Right lung (tissue), 5 donors: ENCODE measurements around the gene NUDCD3. TPM values are rescaled to one million over a fixed set of nuclear protein-coding genes. Genes with fewer than 3 reads are reported as not detected.

Source experiments
- DNase-seq, 2 donors: peaks; one replicate each; pipeline ENCODE4 v3.0.0-alpha.2; 2013
- polyA plus RNA-seq, 5 donors: library from polyadenylated mRNA; unstranded; fragments of 120-200 nt; gene quantifications; one replicate each; pipeline versions ENCODE4 v1.2.1 to v1.2.3, GENCODE V29; 2013; ENCODE audit warnings: inconsistent platforms in 1 of 5, low replicate concordance in 1 of 5; ENCODE audit not compliant: insufficient read length in 5 of 5, insufficient read depth in 1 of 5

NUDCD3 gene
- polyA plus RNA-seq, 5 donors, result 79.4 to 95.3 (median 83.8) TPM

DNA sequence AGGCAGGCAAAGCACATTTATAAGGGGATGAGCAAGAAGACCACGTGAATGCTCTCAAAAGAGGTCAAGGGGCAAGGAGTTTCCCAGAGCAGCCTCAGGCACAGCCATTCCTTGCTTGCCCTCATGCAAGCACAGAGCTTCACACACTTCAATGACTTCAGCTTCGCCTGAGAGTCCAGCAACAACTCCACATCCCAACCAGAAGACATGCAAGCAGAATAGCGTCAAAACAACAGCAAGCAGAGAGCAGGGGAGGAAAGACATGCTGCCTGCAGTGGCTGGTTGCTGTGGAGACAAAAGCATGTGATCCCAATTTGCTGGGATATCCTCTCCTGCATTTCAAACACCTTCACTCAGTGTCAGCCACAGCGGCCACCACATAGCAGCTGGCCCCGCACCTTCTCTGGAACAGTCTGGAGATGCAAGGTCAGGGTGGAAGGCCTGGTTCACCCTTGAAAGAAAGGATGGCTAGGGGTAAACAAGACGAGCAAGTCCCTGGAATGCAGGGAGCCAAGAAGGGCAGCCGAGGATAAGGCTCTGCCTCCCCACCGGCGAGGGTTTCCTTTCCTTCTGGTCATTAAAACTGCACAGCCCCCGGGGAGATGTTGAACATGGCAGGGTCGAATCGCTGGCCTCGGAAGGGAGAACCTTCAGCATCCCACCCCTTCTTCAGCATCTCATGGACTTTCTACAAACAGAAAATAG, 104.9 kb downstream of the NUDCD3 start:
- no peak for DNase-seq

DNA sequence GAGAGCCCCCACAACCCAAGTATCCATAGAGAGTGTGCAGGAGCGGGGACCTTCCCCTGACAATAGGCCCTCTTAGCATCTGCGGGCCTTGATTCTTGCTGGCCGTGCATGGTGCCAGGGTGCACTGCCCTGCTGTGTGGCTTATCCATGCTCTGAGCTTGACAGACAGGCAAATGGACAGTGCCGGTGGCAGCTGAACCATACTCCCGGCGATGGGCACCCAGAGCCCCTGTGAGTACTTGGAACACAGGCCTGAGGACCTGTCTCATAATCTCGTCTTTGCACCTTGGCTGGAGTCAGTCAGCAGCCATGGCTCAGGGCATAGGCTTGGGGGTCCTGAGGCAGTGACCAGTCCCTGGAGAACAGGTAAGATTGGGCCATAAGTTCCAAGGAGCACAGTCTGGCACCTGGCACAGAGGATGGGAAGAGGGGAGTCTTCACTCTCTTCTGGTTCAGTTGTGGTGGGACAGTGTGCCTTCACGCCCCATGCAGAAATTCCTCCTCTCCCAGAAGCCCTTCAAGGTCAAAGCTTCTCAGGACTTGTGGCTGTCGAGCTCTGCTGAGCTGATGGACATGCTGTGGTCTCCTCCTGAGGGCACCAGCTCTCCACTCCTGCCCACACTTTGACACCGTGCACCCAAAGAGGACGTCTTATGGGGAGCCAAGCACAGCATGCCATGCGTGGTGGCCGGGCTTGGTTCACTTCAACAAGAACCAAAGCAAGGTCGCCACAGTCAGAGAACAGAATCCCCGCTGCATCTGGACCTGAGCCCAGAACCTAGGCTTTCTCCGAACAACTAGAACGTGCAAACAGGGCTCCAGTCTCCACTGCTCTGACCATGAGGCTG, 105.6 kb downstream of the NUDCD3 start:
- DNase-seq, result no peak

DNA sequence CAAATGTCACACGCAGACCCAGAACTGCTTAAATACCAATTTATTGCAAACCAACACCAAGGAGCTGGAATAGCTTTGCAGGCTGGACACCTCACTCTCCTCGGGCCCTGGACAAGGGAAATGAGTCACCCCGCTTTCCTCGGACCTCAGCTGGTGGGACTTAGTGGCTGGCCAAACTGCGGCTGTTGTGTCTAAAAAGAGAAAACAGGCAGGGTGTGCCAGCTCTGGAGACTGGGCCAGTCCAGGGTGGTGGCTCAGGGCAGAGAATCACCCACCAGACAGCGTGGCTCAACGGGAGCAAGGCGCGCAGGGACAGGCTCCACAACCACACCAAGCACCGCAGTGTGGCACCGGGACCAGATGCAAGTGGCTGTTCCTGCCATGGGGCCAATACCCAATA, 106.9 kb downstream of the NUDCD3 start:
- no peak for DNase-seq

DNA sequence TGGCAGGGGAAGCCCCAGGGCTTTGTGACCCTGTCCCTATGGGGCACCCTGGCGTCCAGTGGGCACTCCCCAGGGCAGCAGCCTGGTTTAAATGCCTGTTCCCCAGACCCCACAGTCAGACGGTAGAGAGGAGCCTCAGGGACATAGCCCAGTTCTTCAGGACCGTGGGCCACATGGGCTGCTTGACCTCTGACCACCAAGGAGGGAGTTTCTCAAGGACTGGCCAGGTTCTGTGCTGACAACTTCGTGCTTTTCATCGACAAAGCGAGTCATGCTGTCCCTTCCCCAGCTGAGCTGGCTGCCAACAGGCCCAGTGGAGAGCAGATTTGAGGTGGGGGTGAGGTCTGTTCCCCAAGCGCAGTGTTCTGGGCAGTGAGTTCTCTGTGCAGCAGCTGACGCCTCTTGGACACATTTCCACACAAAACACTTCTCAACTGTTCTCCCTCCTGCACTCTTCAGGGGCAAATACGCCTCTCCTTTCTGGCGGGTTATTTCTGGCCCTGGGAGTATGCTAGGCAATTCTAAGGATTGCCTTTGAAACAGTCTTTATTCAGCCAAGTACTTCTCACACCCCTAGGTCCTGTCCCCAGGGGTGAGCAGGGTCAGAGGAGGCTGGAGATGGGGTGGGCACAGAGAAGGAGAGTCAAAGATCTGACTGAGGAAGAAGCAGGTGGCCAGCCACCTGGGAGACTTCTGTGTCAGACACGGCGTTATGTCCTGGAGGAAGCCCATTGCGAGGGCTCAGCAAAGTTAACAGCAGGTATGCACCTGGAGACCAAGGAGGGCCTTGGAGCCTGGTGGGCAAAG, 107.8 kb downstream of the NUDCD3 start:
- DNase-seq, result no peak

DNA sequence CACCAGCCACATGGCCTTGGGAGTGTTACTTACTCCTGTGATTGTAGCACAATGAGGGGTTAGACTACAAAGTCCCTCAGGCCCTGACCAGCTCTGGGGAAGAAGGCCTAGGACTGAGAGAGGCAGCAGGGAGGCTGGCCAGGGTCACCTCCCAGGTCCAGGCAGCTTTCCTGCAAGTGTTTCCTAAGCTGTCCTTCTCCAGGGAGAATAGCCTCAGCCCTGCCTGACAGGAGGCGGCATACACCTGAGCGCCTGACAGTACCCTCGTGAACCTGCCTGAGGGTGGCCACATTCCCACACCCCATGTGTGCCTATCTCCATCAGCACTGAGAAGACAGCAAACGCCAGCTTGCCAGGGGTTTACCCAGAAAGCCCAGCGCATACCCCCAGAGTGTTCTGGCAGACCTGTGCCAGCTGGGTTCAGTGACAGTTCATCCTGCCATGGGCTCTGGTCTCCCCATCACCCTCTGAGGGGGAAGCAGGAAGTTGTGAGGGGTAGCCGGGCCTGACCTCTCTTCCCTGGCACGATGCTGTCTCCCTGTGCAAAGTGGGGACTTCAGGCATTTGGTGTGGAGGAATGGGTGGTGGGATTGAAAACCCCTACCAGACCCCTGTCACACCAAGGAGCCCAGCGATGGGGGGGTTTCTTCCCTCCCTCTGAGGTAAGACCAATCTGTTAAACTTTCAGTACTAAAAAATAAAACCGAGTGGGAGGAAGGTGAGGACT, 108.8 kb downstream of the NUDCD3 start:
- no peak for DNase-seq

DNA sequence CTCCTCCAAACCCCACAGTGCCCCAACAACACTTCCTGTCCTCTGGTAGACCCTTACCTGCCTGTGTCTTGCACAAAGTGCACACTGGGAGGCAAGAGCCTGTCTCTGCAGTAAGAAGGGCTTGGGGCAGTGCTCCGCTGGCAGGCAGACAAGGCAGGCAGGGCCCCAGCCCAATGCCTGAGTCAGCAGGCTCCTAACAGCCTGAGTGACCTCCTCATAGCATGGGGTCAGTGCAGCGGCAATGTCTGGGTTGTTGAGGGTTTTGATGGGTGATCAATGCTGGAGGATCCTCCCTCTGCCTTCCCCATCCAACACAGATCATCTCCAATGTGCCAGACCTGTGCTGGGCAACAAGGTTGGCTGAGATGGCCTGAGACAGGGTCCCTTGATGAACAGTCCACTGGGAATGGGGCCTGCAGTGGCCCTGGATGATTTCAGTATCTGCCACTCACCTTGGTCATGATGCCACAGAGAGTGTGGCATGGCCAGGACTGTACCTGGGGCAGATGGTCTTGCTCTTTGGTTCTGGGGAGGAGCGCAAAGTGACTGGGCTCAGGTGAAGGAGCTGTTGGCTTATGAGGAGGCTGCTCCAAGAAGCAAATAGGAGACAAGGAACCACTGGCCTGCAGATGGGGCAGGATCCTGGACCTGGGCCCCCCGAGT, 109.5 kb downstream of the NUDCD3 start:
- no peak for DNase-seq

DNA sequence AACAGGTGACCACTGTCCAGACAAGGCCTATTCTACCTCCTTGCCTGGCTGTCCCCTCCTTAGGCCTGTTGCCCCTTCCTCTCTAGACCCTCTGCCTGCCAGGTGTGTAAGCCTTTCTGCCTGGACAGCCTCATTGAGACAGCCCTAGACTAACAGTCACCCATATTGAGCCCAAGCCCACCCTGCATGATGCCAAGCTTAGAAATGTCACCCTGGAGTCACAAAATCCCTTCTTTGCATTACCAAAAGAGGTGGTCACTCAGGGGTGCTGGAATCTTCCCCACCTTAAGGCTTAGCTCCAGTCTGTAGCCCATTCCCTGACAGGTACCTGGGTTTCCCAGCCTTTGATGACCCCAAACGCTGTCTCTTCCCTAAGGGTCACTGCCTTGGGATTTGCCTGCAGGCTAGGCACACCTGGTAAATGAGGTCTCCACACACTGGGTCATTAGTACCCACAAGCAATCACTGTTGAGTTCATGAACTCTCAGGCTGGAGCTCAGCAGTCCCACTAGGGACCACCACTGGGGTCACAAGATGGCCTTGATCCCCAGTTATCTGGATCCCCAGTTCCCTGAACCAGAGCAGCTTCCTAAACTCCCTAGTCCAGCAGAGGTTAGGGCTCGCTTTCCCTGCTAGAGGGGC, 110.1 kb downstream of the NUDCD3 start:
- no peak for DNase-seq

DNA sequence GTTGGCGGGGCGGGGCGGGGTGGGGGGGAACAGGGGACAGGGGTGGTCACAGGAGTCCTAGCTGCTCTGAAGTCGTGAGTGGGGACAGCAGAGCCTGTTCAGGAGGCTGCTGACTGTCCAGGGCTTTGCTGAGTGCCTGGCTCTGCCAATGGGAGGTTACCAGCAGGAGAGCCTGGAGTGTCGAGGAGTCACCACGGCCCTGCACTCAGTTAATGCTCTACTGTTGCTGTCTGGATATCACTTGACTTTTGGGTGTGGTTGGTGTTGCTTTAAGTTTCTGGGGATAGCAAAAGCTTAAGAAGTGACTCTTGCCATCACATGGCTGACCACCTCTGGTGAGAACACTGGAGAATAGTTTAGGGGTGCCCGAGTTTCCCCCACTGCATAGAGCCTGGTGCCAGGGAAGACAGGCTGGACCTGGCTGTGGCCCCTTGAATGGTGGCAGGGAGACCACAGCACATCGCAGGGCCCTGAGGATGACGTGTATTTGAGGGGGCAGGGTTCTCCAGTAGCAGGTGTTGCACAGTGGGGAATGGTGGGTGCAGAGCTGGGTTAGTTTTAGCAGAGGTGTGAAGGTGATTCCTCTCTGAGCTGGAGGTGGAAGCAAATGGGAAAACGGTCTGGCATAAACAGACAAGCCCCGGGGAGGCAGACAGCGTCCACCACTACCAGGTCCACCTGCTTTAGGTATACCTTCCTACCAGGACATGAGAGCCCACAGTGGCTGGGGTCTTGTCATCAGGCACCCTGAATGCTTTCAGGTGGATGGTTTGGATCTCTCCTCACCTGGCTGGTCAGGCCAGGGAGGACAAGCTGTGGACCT, 110.9 kb downstream of the NUDCD3 start:
- no peak for DNase-seq

DNA sequence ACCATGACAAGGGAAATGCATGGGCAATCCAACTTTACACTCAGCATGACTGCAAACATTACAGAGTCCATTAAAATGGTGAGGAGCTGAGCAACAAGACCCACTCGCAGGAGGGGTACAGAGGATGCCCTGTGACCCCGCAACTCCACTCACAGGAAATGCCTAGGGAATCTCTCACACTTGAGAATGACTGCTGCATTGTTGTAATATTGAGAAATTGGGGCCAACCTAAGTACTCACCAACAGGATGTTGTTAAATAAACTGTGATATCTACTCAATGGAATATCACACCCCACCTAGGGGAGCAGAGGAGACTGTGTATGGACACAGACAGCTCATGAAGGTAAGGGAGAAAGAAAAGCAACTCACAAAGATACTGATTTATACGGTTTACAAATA, 111.7 kb downstream of the NUDCD3 start:
- DNase-seq, result no peak

DNA sequence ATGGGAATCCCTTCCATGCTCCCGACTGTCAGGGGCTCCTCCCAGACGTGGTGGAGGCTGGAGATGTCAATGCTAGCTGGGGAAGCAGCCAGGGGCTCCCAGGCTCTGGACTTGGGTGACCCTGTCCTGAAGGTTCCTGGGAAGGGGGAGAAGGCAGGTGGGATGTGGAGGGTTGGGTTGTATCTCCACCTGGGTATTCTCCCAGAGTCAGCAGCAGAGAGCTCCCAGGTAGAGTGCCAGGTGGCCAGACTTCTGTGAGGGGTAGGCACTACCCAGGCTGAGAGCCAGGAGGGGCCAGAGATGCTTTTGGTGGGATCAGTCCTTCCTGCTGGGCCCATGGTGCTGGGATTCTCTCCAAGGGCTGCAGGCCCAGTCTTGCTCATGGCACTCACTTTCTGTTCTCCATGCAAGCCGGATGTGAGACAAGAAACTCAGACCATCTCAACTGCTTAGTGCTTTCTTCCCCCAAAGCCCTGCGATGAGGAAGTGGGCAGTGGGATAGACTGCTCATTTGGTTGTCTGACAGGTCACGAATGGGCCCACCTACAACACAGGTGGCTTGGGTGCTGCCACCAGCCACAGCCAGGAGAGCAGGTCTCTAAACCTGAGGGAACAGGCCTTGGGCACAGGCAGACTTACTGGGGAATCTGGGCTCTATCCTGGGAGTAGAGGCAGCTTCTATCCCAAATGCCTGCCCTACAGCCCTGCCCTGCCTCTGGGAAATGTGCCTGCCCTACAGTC, 112.6 kb downstream of the NUDCD3 start:
- DNase-seq, result no peak

DNA sequence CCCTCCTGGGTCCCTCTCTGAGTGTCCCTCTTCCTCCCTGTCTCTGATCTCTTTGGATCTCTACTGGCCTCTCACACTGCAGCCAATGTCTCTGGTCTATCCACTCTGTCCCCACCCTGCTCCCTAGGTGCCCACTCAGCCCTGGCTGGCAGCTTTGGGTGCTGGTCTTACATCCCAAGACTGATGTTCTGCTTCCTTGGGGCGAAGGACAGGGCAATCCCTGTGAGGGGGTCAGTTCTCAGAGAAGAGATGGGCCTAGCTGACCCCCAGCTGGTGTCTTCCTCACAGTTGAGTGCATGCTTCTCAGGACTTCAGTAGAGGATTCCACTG, 113.4 kb downstream of the NUDCD3 start:
- DNase-seq, result no peak

DNA sequence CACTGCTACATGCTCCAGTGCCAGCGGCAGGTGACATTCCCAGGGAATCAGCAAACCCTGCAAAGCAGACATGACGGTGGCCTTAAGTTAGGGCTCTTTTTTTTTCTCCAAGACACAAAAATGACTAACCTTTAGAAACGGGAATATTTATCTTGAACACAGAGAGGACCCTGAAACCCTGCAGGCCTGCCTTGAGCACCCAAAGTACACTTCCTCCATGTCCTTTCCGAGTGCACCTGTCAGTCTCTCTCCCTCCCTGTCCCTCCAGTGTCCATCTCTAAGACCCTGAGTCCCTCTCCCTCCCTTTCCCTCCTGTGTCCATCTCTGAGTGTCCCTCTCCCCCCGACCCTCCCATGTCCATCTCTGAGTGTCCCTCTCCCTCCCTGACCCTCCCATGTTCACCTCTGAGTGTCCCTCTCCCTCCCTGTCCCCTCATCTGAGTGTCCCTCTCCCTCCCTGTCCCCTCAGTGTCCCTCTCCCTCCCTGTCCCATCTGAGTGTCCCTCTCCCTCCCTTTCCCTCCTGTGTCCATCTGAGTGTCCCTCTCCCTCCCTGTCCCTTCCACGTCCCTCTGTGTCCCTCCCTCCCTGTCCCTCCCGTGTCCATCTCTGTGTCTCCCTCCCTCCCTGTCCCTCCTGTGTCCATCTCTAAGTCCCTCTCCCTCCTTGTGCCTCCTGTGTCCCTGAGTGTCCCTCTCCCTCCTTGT, 113.9 kb downstream of the NUDCD3 start:
- DNase-seq, result no peak

DNA sequence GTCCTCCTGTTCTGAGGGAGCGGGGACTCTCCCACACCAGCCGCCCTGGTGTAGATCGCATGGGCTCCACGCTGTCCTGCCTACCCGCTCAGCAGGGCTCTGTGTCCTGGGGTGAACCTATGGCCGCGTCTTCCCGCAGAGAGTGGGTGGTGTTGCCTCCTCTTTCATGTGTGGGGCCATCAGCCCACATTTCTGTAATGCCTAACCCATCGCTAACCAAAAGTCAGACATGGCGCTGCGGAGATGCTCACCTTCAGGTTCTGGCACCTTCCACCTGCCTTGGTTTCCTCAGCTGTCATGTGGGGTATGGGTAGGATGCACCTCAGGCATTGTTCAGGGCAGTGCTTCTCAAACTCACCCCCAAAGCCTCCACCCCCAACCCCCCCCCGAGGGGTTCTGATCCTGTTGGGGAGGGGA, 114.5 kb downstream of the NUDCD3 start:
- DNase-seq, result no peak

DNA sequence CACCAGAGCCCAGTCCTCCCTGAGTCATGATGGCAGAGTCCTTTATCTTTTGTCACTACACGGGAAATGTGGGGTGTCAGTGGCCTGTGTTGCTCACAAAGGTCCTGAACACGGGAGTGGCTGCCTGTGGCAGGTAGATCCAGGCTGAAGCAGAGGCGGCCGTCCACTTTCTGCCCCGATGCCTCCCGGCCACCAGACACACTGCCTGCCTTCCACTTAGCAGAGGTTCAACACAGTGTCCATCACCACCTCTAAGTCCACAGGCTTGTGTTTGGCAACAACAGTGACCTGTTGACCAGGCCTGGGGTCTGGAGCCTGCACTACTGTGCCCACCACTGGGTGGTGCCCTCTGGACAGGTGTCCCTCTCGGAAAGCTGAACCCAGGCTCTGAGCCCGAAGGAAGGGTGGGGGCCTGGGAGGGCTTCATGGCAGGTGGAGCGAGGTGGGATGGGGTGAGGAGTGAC, 115.2 kb downstream of the NUDCD3 start:
- DNase-seq, result no peak

DNA sequence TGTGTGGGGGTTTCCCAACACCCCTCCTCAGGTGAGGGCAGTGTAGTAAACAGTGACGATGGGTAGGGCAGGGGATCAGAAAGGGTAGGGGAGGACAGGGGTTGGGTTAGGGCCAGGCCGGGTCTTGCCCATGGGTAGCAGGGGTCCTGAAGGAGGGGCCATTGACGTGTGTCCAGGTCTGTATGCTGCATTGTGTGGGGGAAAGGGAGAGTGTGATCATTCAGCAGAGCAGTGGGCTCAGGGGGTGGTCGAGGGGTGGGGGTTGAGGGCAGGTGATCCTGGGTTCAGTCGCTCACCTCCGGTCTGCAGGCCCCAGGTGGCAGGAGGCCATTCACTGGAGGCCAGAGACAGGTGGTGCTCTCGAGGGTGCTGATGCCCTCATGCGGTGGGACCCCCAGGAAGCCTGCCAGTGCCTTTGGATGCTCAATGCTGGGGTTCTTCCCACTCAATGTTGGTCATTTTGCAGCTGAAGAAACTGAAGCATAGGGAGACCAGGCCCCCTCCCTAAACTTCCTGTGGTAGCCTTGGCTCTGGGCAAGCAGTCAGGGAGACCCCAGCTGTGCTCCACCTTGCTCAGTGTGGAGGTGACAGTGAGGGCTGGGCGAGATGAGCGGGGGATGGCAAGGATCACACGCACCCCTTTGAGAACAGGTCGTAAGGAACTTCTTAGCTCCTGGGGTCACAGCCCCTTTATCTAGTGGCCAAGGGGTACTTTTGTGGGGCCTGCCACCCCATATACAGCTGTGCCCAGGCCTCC, 116.3 kb downstream of the NUDCD3 start:
- DNase-seq, result no peak

DNA sequence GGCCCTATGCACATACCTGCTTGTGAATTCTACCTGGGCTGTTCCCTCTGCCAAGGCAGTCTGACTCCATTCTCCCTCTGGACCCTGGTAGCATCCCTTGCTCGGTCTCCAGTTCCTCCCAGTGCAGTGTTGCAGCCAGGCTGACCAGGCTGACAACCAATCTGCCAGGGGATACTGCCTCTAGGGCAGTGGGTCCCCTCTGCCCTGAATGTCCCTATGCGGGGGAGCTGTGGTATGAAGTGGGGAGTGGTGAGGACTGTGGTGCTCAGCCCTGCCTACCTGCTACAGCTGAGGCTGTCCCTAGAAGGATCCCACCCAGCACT, 117.1 kb downstream of the NUDCD3 start:
- no peak for DNase-seq

DNA sequence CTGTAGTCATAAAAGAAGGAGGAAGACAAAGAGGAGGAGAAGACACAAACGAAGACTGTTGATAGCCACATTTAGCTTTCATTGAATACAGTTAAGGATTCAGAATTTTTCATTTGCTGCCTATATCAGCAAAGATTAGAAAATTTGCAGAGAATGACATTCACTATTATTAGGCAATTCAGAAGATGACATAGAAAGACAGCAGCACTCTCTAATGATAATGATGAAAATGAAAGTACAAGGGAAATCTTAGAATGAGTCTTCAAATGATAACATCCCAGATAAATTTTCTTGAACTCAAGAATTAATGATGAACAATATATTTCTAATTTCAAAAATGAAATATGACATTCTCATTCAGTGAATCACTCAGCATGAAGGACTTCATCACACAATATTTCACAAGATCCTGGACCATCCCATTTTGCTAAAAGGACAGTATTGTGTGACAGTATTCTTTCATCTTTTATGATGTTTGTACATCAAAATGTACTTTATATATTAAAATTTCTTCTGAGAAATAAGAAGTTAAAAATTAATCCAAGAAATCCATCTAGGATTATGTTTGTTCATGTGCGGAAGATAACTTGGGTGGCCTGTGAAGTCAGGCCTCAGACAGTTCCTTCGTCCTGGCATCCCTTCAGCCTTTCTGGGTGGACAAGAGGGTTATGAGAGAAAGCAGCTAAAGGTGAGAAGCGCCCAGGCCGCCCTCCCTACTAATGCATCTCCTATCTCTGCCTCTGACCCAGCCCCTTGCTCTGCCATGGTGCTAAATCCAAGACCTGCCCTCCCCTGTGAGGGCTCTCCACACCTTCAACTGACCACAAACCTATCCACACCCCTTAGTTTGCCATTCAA, 117.7 kb downstream of the NUDCD3 start:
- no peak for DNase-seq
